HG03095 (cell line): Measurements from ENCODE around the gene ATXN1.
"Not testable (repeated sequence)": the region's sequence is repeated elsewhere in the genome, so short reads cannot be mapped to it uniquely, and the experiment has no call there.

ENCODE experiments used
- ATAC-seq: cut with Tn5 transposase; IDR thresholded peaks from one replicate; pipeline ENCODE4 v1.9.1; 2021; ENCODE audit warnings: moderate library complexity; ENCODE audit not compliant: unreplicated experiment

ATXN1 gene

GRCh38 chr6:16656451-16656850 lies 104.8 kb downstream of the ATXN1 start:
- ATAC-seq = no peak

GRCh38 chr6:16654701-16655100 lies 106.6 kb downstream of the ATXN1 start:
- no peak for ATAC-seq

GRCh38 chr6:16653226-16653625 lies 108.0 kb downstream of the ATXN1 start:
- ATAC-seq = no peak

GRCh38 chr6:16651871-16652270 lies 109.4 kb downstream of the ATXN1 start:
- ATAC-seq = peak; percentile 70

GRCh38 chr6:16649890-16650289 lies 111.4 kb downstream of the ATXN1 start:
- no peak for ATAC-seq

- ATAC-seq = no peak
Measured at GRCh38 chr6:16649241-16649640, 112.0 kb downstream of the ATXN1 start.

- no peak for ATAC-seq
Measured at GRCh38 chr6:16648003-16648402, 113.3 kb downstream of the ATXN1 start.

- no peak for ATAC-seq
Measured at GRCh38 chr6:16647422-16647821, 113.8 kb downstream of the ATXN1 start.

- ATAC-seq = no peak
Measured at GRCh38 chr6:16644540-16645250, 116.6 kb downstream of the ATXN1 start.

- ATAC-seq = no peak
Measured at GRCh38 chr6:16639684-16640480, 121.4 kb downstream of the ATXN1 start.

- no peak for ATAC-seq
Measured at GRCh38 chr6:16637635-16638034, 123.6 kb downstream of the ATXN1 start.

- peak; percentile 60 for ATAC-seq
Measured at GRCh38 chr6:16635810-16636602, 125.3 kb downstream of the ATXN1 start.

- no peak for ATAC-seq
Measured at GRCh38 chr6:16635291-16635809, 125.9 kb downstream of the ATXN1 start.

GRCh38 chr6:16634855-16635254 lies 126.4 kb downstream of the ATXN1 start:
- ATAC-seq = no peak

GRCh38 chr6:16633961-16634360 lies 127.3 kb downstream of the ATXN1 start:
- ATAC-seq = no peak

- ATAC-seq = no peak
Measured at GRCh38 chr6:16633465-16633864, 127.8 kb downstream of the ATXN1 start.

- ATAC-seq = no peak
Measured at GRCh38 chr6:16632101-16632500, 129.2 kb downstream of the ATXN1 start.

- no peak for ATAC-seq
Measured at GRCh38 chr6:16630026-16630643, 131.1 kb downstream of the ATXN1 start.

GRCh38 chr6:16628580-16628979 lies 132.7 kb downstream of the ATXN1 start:
- not testable (repeated sequence) for ATAC-seq

GRCh38 chr6:16626650-16627049 lies 134.6 kb downstream of the ATXN1 start:
- ATAC-seq = no peak
